GM18873 (cell line): ENCODE results near the gene LMO1.

Experiments used
- ATAC-seq: cut with Tn5 transposase; IDR thresholded peaks from one replicate; pipeline ENCODE4 v1.9.1; 2021; ENCODE audit warnings: mild to moderate bottlenecking, moderate library complexity, moderate number of reproducible peaks; ENCODE audit not compliant: unreplicated experiment, low FRiP score

The LMO1 gene

DNA sequence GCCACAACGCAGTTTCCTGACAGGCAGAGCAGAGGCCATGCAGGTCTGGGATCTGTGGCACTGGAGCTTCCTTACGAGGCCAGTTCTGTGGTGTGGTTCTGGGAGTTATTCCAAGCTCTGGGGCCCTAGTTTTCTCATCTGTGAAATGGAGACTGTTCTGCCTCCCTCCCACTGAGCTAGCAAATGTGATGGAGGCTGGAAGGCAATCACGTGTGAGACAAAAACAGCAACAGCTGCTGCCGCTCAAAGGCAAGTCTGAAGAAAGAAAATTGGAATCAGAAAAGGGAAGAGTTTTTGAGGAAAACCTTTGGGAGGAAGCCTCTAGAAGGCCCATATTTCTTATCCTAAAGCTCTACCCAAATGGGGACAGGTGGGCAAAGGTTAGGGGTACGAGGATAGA lies 86.5 kb downstream of the LMO1 start:
- no peak for ATAC-seq
